HL-60 (cell line): ENCODE data around the gene CPLX3.

ENCODE experiments used
- POLR2AphosphoS5 ChIP-seq: IDR thresholded peaks from 2 replicates; pipeline ENCODE4 v1.6.1; 2012; ENCODE audit warnings: low read depth
- TF ChIP-seq, protein P1 (sequence below): IDR thresholded peaks from one replicate; pipeline ENCODE4 v1.5.1; 2011; ENCODE audit warnings: low read length, control low read depth, inconsistent platforms; ENCODE audit not compliant: insufficient read depth
- TF ChIP-seq, protein P2 (sequence below): IDR thresholded peaks from 2 replicates; pipeline ENCODE4 v1.6.1; 2012; ENCODE audit warnings: low read depth; ENCODE audit not compliant: insufficient replicate concordance

DNA sequence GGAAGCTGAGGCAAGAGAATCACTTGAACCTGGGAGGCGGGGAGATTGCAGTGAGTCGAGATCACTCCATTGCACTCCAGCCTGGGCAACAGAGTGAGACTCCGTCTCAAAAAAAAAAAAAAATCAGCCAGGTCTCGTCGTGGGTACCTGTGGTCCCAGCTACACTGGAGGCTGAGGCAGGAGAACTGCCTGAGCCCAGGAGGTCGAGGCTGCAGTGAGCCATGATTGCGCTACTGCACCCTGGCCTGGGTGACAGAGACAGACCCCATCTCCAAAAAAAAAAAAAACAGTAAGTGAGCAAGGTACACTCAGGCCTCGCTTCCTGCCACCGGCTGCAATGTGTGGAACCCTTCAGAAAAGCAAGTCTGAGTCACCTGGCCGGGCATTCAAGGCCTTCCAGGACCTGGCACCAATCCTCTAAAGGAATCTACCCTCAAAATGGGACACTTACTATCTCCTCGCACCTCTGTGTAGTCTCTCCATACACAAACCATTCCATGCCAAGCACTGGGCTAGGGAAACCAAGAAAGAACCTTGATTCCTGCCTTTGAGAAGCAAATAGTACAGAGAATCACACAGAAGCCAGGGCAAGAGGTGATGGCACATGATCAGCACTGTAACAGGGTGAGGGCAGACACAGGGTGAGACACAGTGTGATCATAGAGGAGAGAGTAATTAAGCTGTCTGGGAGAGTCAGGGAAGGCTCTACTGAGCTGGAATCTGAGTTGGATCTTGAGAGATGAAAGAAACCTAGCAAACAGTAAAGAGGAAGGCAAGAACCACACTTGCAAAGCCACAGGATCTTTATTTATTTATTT lies 37.0 kb downstream of the CPLX3 start:
- TF ChIP-seq, protein P1, sequence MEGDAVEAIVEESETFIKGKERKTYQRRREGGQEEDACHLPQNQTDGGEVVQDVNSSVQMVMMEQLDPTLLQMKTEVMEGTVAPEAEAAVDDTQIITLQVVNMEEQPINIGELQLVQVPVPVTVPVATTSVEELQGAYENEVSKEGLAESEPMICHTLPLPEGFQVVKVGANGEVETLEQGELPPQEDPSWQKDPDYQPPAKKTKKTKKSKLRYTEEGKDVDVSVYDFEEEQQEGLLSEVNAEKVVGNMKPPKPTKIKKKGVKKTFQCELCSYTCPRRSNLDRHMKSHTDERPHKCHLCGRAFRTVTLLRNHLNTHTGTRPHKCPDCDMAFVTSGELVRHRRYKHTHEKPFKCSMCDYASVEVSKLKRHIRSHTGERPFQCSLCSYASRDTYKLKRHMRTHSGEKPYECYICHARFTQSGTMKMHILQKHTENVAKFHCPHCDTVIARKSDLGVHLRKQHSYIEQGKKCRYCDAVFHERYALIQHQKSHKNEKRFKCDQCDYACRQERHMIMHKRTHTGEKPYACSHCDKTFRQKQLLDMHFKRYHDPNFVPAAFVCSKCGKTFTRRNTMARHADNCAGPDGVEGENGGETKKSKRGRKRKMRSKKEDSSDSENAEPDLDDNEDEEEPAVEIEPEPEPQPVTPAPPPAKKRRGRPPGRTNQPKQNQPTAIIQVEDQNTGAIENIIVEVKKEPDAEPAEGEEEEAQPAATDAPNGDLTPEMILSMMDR, result no peak
- no peak for TF ChIP-seq POLR2AphosphoS5
- TF ChIP-seq, protein P2, sequence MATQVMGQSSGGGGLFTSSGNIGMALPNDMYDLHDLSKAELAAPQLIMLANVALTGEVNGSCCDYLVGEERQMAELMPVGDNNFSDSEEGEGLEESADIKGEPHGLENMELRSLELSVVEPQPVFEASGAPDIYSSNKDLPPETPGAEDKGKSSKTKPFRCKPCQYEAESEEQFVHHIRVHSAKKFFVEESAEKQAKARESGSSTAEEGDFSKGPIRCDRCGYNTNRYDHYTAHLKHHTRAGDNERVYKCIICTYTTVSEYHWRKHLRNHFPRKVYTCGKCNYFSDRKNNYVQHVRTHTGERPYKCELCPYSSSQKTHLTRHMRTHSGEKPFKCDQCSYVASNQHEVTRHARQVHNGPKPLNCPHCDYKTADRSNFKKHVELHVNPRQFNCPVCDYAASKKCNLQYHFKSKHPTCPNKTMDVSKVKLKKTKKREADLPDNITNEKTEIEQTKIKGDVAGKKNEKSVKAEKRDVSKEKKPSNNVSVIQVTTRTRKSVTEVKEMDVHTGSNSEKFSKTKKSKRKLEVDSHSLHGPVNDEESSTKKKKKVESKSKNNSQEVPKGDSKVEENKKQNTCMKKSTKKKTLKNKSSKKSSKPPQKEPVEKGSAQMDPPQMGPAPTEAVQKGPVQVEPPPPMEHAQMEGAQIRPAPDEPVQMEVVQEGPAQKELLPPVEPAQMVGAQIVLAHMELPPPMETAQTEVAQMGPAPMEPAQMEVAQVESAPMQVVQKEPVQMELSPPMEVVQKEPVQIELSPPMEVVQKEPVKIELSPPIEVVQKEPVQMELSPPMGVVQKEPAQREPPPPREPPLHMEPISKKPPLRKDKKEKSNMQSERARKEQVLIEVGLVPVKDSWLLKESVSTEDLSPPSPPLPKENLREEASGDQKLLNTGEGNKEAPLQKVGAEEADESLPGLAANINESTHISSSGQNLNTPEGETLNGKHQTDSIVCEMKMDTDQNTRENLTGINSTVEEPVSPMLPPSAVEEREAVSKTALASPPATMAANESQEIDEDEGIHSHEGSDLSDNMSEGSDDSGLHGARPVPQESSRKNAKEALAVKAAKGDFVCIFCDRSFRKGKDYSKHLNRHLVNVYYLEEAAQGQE, result no peak
